CD4-positive, alpha-beta T cell treated with Interleukin-17A for 4 hours (primary cell): ENCODE results near the gene MYBBP1A.

Experiments
- DNase-seq: peaks from one replicate; pipeline ENCODE4 v3.0.0-alpha.2; 2020; ENCODE audit warnings: mixed read lengths

The MYBBP1A gene

GRCh38 chr17:4535667-4536258, 19.4 kb downstream of the MYBBP1A start:
- DNase-seq, result no peak

GRCh38 chr17:4534928-4535666, 20.1 kb downstream of the MYBBP1A start:
- no peak for DNase-seq

- DNase-seq, result no peak
These were observed 20.7 kb downstream of the MYBBP1A start for GRCh38 chr17:4534515-4534914.

GRCh38 chr17:4533523-4534504, 21.4 kb downstream of the MYBBP1A start:
- no peak for DNase-seq

GRCh38 chr17:4532860-4533522, 22.2 kb downstream of the MYBBP1A start:
- DNase-seq, result no peak

- DNase-seq, result no peak
These were observed 23.0 kb downstream of the MYBBP1A start for GRCh38 chr17:4531988-4532736.

- no peak for DNase-seq
These were observed 24.1 kb downstream of the MYBBP1A start for GRCh38 chr17:4530799-4531730.

- no peak for DNase-seq
These were observed 25.5 kb downstream of the MYBBP1A start for GRCh38 chr17:4529533-4530152.

- DNase-seq, result no peak
These were observed 27.5 kb downstream of the MYBBP1A start for GRCh38 chr17:4527566-4528125.

GRCh38 chr17:4527134-4527533, 28.1 kb downstream of the MYBBP1A start:
- no peak for DNase-seq

GRCh38 chr17:4525691-4526397, 29.3 kb downstream of the MYBBP1A start:
- DNase-seq, result no peak

GRCh38 chr17:4523946-4524345, 31.2 kb downstream of the MYBBP1A start:
- no peak for DNase-seq

GRCh38 chr17:4522661-4523060, 32.5 kb downstream of the MYBBP1A start:
- no peak for DNase-seq

- DNase-seq, result no peak
These were observed 34.1 kb downstream of the MYBBP1A start for GRCh38 chr17:4520894-4521600.

- DNase-seq, result no peak
These were observed 34.9 kb downstream of the MYBBP1A start for GRCh38 chr17:4520060-4520893.

GRCh38 chr17:4519361-4519788, 35.8 kb downstream of the MYBBP1A start:
- no peak for DNase-seq

GRCh38 chr17:4518901-4519300, 36.3 kb downstream of the MYBBP1A start:
- no peak for DNase-seq

- no peak for DNase-seq
These were observed 38.4 kb downstream of the MYBBP1A start for GRCh38 chr17:4516735-4517134.
